ENCODE results near the gene NOS1AP.

DNA sequence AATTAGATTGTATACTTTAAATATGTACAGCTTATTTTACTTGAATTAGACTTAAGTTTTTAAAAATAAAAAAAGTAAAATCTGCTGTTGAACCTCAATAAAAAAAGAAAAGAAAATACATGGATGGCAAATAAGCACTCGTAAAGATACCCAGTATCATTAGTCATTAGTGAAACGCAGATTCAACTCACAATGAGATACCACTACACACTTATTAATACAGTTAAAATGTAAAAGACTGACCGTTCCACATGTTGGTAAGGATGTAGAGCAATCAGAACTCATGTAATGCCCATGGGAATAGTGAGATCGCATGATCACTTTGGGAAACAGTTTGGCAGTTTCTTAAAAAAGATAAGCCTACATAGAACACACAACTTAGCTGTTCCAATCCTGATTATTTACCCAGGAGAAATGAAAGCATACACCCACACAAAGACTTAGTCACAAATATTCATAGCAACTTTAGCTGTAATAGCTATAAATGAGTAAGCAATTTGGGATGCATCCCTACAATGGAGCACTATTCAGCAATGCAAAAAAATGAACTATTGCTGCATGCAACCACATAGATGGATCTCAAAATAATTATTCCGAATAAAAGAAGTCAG lies 335.2 kb downstream of the NOS1AP start:
- no peak for TF ChIP-seq TAF1 (IDR thresholded peaks at IDR 0.05; ENCODE audit: borderline replicate concordance, insufficient read depth, low read length)
- TF ChIP-seq POLR2AphosphoS5 (IDR thresholded peaks at IDR 0.05; ENCODE audit: low read depth, low read length) = no peak
- no peak for TF ChIP-seq REST (IDR thresholded peaks at IDR 0.05; ENCODE audit: insufficient read depth in 1 of 2, low read depth in 2 of 2, low read length in 2 of 2)
- TF ChIP-seq SIN3A (IDR thresholded peaks at IDR 0.05; ENCODE audit: borderline replicate concordance, insufficient read depth, low read length) = no peak
- TF ChIP-seq FOXP2 (optimal IDR thresholded peaks at IDR 0.05; ENCODE audit: borderline replicate concordance, extremely low read depth, extremely low read length, insufficient read depth) = no peak

Measured in PFSK-1 (cell line).